ENCODE data around the gene MXD4. TPM values are rescaled to one million over a fixed set of nuclear protein-coding genes. Genes with fewer than 3 reads are reported as not detected.
"Not testable (repeated sequence)": the region's sequence is repeated elsewhere in the genome, so short reads cannot be mapped to it uniquely, and the experiment has no call there.

The MXD4 gene
- polyA plus RNA-seq, 3 donors = 21.7 to 99.8 (median 53.5) TPM

- H3K27ac ChIP-seq (ENCODE audit: low read depth, low read length) = no peak overlapping the region
- WGBS, 3 donors = 81 to 94% (median 90%) methylated on average over 38 to 42 of the region's 42 CpGs
Observed at GRCh38 chr4:2247128-2248043, 14.5 kb downstream of the MXD4 start.

- H3K27ac ChIP-seq (ENCODE audit: low read depth, low read length) = no peak overlapping the region
Observed at GRCh38 chr4:2246384-2247127, 15.4 kb downstream of the MXD4 start.

GRCh38 chr4:2245787-2246275 lies 16.1 kb downstream of the MXD4 start:
- H3K27ac ChIP-seq (ENCODE audit: low read depth, low read length) = no peak overlapping the region
- 68 to 85% (median 84%) methylated on average over 7 of the region's 7 CpGs for WGBS, 3 donors

More at GRCh38 chr4:2246384-2247127, 15.4 kb downstream of the MXD4 start:
- WGBS, 3 donors = 91% methylated on average over 19 of the region's 19 CpGs

- no peak overlapping the region for H3K27ac ChIP-seq (ENCODE audit: low read depth, low read length)
- 53 to 71% (median 58%) methylated on average over 7 of the region's 7 CpGs for WGBS, 3 donors
Observed at GRCh38 chr4:2245057-2245786, 16.7 kb downstream of the MXD4 start.

- no peak overlapping the region for H3K27ac ChIP-seq (ENCODE audit: low read depth, low read length)
- WGBS, 3 donors = 18 to 50% (median 23%) methylated on average over 5 of the region's 5 CpGs
Observed at GRCh38 chr4:2243681-2244380, 18.1 kb downstream of the MXD4 start.

- WGBS, 3 donors = 0 to 1% (median 0%) methylated on average over 79 to 88 of the region's 88 CpGs
- H3K27ac ChIP-seq (ENCODE audit: low read depth, low read length) = no peak within 1 kb of the TSS
Observed at GRCh38 chr4:2241410-2242353, 20.2 kb downstream of the MXD4 start, which contains the start of the genes HAUS3 and POLN. HAUS3 (minus strand) TSS chr4:2242121; CDS start chr4:2240946, 1,175 bp downstream. POLN (minus strand) TSS chr4:2242121; CDS start chr4:2229231, 12,890 bp downstream.

- WGBS, 3 donors = 2 to 7% (median 6%) methylated on average over 7 of the region's 7 CpGs
- no peak overlapping the region for H3K27ac ChIP-seq (ENCODE audit: low read depth, low read length)
Observed at GRCh38 chr4:2241003-2241402, 20.9 kb downstream of the MXD4 start.

- H3K27ac ChIP-seq (ENCODE audit: low read depth, low read length) = no peak overlapping the region
- WGBS, 3 donors = 54 to 69% (median 58%) methylated on average over 3 of the region's 3 CpGs
Observed at GRCh38 chr4:2236944-2237666, 24.8 kb downstream of the MXD4 start.

GRCh38 chr4:2231082-2231481 lies 30.8 kb downstream of the MXD4 start:
- no peak overlapping the region for H3K27ac ChIP-seq (ENCODE audit: low read depth, low read length)
- 95 to 99% (median 97%) methylated on average over 6 of the region's 6 CpGs for WGBS, 3 donors

- H3K27ac ChIP-seq (ENCODE audit: low read depth, low read length) = no peak overlapping the region
- 78 to 85% (median 79%) methylated on average over 2 of the region's 2 CpGs for WGBS, 3 donors
Observed at GRCh38 chr4:2226261-2226660, 35.6 kb downstream of the MXD4 start.

- 28 to 98% (median 92%) methylated on average over 2 of the region's 2 CpGs for WGBS, 3 donors
- H3K27ac ChIP-seq (ENCODE audit: low read depth, low read length) = no peak overlapping the region
Observed at GRCh38 chr4:2222838-2223237, 39.1 kb downstream of the MXD4 start.

- WGBS, 3 donors = 69 to 75% (median 70%) methylated on average over 4 of the region's 4 CpGs
- not testable (repeated sequence) for H3K27ac ChIP-seq (ENCODE audit: low read depth, low read length)
Observed at GRCh38 chr4:2221378-2221777, 40.5 kb downstream of the MXD4 start.

GRCh38 chr4:2220016-2220630 lies 41.8 kb downstream of the MXD4 start:
- no peak overlapping the region for H3K27ac ChIP-seq (ENCODE audit: low read depth, low read length)
- 10 to 13% (median 11%) methylated on average over 10 of the region's 10 CpGs for WGBS, 3 donors

- 81 to 93% (median 89%) methylated on average over 6 of the region's 6 CpGs for WGBS, 3 donors
- no peak overlapping the region for H3K27ac ChIP-seq (ENCODE audit: low read depth, low read length)
Observed at GRCh38 chr4:2219233-2219760, 42.6 kb downstream of the MXD4 start.

- no peak overlapping the region for H3K27ac ChIP-seq (ENCODE audit: low read depth, low read length)
- WGBS, 3 donors = 91 to 100% (median 97%) methylated on average over 1 of the region's 1 CpG
Observed at GRCh38 chr4:2218436-2218835, 43.5 kb downstream of the MXD4 start.

GRCh38 chr4:2217726-2218125 lies 44.2 kb downstream of the MXD4 start:
- H3K27ac ChIP-seq (ENCODE audit: low read depth, low read length) = no peak overlapping the region
- WGBS, 3 donors = 52 to 57% (median 53%) methylated on average over 3 of the region's 3 CpGs

All from adipose tissue (tissue), 3 donors.